ENCODE measurements around the gene DNASE1L2.
"Not testable (repeated sequence)": the region's sequence is repeated elsewhere in the genome, so short reads cannot be mapped to it uniquely, and the experiment has no call there.

The DNASE1L2 gene

DNA sequence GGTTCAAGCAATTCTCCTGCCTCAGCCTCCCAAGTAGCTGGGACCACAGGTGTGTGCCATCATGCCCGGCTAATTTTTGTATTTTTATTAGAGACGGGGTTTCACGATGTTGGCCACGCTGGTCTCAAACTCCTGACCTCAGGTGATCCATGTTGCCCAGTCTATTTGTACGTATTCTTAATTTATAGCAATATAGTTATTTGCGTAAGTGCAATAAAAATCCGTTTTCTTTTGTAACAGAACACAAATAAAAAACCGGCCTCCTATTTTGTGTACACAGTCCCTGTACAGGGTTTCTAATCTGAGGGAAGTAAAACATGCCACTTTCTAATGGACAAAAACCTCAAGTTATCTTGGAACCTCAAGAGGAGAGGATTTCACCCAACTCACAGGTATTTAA, 24.0 kb downstream of the DNASE1L2 start:
- no peak for DNase-seq (ENCODE audit: low read depth)
- no peak overlapping the region for H3K4me3 ChIP-seq (ENCODE audit: low read depth, low read length)

GRCh38 chr16:2263026-2263425, 26.8 kb downstream of the DNASE1L2 start:
- not testable (repeated sequence) for H3K4me3 ChIP-seq (ENCODE audit: low read depth, low read length); DNase-seq (ENCODE audit: low read depth)

More for the DNA sequence above, 24.0 kb downstream of the DNASE1L2 start:
- TF ChIP-seq MAX (IDR thresholded peaks at IDR 0.05; ENCODE audit: low read depth, low read length) (no peak), POLR2A (IDR thresholded peaks at IDR 0.05; ENCODE audit: extremely low read depth, insufficient read length) (no peak), MYC (IDR thresholded peaks at IDR 0.05; ENCODE audit: low read depth, low read length) (no peak)
- TF ChIP-seq, protein P1, sequence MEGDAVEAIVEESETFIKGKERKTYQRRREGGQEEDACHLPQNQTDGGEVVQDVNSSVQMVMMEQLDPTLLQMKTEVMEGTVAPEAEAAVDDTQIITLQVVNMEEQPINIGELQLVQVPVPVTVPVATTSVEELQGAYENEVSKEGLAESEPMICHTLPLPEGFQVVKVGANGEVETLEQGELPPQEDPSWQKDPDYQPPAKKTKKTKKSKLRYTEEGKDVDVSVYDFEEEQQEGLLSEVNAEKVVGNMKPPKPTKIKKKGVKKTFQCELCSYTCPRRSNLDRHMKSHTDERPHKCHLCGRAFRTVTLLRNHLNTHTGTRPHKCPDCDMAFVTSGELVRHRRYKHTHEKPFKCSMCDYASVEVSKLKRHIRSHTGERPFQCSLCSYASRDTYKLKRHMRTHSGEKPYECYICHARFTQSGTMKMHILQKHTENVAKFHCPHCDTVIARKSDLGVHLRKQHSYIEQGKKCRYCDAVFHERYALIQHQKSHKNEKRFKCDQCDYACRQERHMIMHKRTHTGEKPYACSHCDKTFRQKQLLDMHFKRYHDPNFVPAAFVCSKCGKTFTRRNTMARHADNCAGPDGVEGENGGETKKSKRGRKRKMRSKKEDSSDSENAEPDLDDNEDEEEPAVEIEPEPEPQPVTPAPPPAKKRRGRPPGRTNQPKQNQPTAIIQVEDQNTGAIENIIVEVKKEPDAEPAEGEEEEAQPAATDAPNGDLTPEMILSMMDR (IDR thresholded peaks at IDR 0.05; ENCODE audit: low read depth, low read length): no peak

GRCh38 chr16:2266887-2267286, 30.6 kb downstream of the DNASE1L2 start:
- not testable (repeated sequence) for DNase-seq (ENCODE audit: low read depth)
- peak overlapping the region; percentile 83 for H3K4me3 ChIP-seq (ENCODE audit: low read depth, low read length)

GRCh38 chr16:2267505-2267912, 31.3 kb downstream of the DNASE1L2 start:
- DNase-seq (ENCODE audit: low read depth): not testable (repeated sequence)
- peak overlapping the region; percentile 83 for H3K4me3 ChIP-seq (ENCODE audit: low read depth, low read length)

- peak; percentile 92 for TF ChIP-seq MYC (IDR thresholded peaks at IDR 0.05; ENCODE audit: low read depth, low read length)
- peak; percentile 72 for TF ChIP-seq MAX (IDR thresholded peaks at IDR 0.05; ENCODE audit: low read depth, low read length)
- TF ChIP-seq, protein P1 (IDR thresholded peaks at IDR 0.05; ENCODE audit: low read depth, low read length): no peak
- peak; percentile 90 for TF ChIP-seq POLR2A (IDR thresholded peaks at IDR 0.05; ENCODE audit: extremely low read depth, insufficient read length)
- DNase-seq (ENCODE audit: low read depth): peak; percentile 96
- H3K4me3 ChIP-seq (ENCODE audit: low read depth, low read length): peak within 1 kb of the TSS; percentile 83
Measured at GRCh38 chr16:2267913-2268666, 31.8 kb downstream of the DNASE1L2 start, which contains the start of gene RNPS1. Gene RNPS1 (minus strand): TSS chr16:2268126. CDS start chr16:2264643, 3,483 bp downstream.

- no peak for TF ChIP-seq POLR2A (IDR thresholded peaks at IDR 0.05; ENCODE audit: extremely low read depth, insufficient read length)
- no peak for TF ChIP-seq MYC (IDR thresholded peaks at IDR 0.05; ENCODE audit: low read depth, low read length)
- TF ChIP-seq, protein P1 (IDR thresholded peaks at IDR 0.05; ENCODE audit: low read depth, low read length): no peak
- no peak for TF ChIP-seq MAX (IDR thresholded peaks at IDR 0.05; ENCODE audit: low read depth, low read length)
- H3K4me3 ChIP-seq (ENCODE audit: low read depth, low read length): no peak overlapping the region
- no peak for DNase-seq (ENCODE audit: low read depth)
Measured at GRCh38 chr16:2270070-2270462, 33.8 kb downstream of the DNASE1L2 start.

DNA sequence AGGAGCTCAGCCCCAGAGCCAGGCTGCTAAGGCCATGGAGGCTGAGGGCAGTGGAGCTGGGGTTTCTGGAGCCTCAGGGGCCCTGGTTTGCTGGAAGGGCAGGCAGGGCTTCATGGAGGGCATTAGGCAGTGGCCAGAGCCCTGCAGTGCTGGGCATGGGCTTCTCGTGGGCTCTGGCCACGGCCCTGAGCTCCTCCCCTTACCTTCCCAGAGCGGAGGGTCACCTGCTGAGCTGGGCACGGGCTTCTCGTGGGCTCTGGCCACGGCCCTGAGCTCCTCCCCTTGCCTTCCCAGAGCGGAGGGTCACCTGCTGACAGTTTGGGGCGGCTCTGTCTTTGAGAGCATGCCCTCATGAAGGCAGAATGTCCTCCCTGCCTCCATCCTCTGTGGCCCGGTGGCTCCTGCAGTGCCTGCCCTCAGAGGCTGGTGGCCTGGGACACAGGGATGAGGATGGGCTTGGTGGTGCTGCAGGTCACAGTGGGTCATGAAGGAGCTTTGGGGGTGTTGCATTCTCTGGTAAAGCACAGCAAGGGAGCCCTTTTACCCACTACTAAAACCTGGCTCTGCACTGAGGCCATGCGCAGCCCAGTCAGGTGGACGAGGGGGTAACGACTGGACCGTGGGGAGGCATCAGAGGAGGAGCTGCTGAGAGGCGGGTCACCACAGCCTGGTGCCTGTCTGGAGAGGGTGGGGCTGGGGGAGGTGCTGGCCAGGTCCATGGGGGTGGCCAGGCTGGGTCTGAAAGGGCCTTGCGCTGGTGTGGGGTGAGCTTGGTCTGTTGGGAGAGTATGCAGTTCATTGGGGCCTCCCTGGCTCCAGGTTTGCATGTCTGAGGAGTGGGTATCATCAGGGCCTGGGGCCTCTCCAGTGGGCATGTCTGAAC, 34.6 kb downstream of the DNASE1L2 start:
- no peak for DNase-seq (ENCODE audit: low read depth)
- TF ChIP-seq, protein P1 (IDR thresholded peaks at IDR 0.05; ENCODE audit: low read depth, low read length): no peak
- TF ChIP-seq MAX (IDR thresholded peaks at IDR 0.05; ENCODE audit: low read depth, low read length): no peak
- no peak overlapping the region for H3K4me3 ChIP-seq (ENCODE audit: low read depth, low read length)

Measured in NB4 (cell line).